ENCODE results near the gene ANTKMT.
"Not testable (repeated sequence)": the region's sequence is repeated elsewhere in the genome, so short reads cannot be mapped to it uniquely, and the experiment has no call there.

ANTKMT gene

GRCh38 chr16:746637-747036 lies 25.7 kb downstream of the ANTKMT start:
- no peak for DNase-seq

- no peak for DNase-seq
These were observed 27.2 kb downstream of the ANTKMT start for GRCh38 chr16:747978-748746.

GRCh38 chr16:749010-749409 lies 28.1 kb downstream of the ANTKMT start:
- no peak for DNase-seq

GRCh38 chr16:750485-750884 lies 29.5 kb downstream of the ANTKMT start:
- DNase-seq = no peak

- DNase-seq = no peak
These were observed 30.4 kb downstream of the ANTKMT start for GRCh38 chr16:751152-752006.

- DNase-seq = no peak
These were observed 31.0 kb downstream of the ANTKMT start for GRCh38 chr16:752007-752312.

GRCh38 chr16:754121-754607 lies 33.2 kb downstream of the ANTKMT start:
- not testable (repeated sequence) for DNase-seq

GRCh38 chr16:754656-755055 lies 33.7 kb downstream of the ANTKMT start:
- DNase-seq = no peak

GRCh38 chr16:756428-756827 lies 35.5 kb downstream of the ANTKMT start:
- no peak for DNase-seq

GRCh38 chr16:759110-759910 lies 38.4 kb downstream of the ANTKMT start:
- DNase-seq = no peak

- DNase-seq = no peak
These were observed 39.1 kb downstream of the ANTKMT start for GRCh38 chr16:760065-760464.

GRCh38 chr16:760545-761343 lies 39.8 kb downstream of the ANTKMT start, which contains the start of gene MSLN:
Gene MSLN, plus strand, starts transcription at chr16:760734. Its CDS starts 1,947 bp downstream, at chr16:762681.
- DNase-seq = no peak

GRCh38 chr16:761625-762513 lies 40.9 kb downstream of the ANTKMT start:
- DNase-seq = no peak

GRCh38 chr16:762595-763268 lies 41.8 kb downstream of the ANTKMT start:
- DNase-seq = no peak

- DNase-seq = no peak
These were observed 42.6 kb downstream of the ANTKMT start for GRCh38 chr16:763369-764183.

- DNase-seq = no peak
These were observed 43.3 kb downstream of the ANTKMT start for GRCh38 chr16:764184-764750.

- DNase-seq = no peak
These were observed 44.0 kb downstream of the ANTKMT start for GRCh38 chr16:764848-765487.

GRCh38 chr16:765488-765865 lies 44.5 kb downstream of the ANTKMT start:
- DNase-seq = no peak

Data from NCI-H526 treated with DMSO at 0.1 percent for 48 hours (cell line).